Liver (tissue), 3 donors: ENCODE measurements around the gene TDRD9.

Source experiments
- EGR1 ChIP-seq, 2 donors: IDR thresholded peaks; 2 replicates each; pipeline ENCODE4 v1.6.1; 2016 to 2018; ENCODE audit warnings: antibody characterized with exemption in 2 of 2, low read depth in 2 of 2
- FOXA1 ChIP-seq: IDR thresholded peaks from 2 replicates; pipeline ENCODE4 v1.6.1; 2016; ENCODE audit warnings: antibody characterized with exemption
- FOXA2 ChIP-seq: IDR thresholded peaks from 2 replicates; pipeline ENCODE4 v1.6.1; 2016; ENCODE audit warnings: antibody characterized with exemption
- GABPA ChIP-seq, 2 donors: IDR thresholded peaks in 1 of 2; conservative IDR thresholded peaks in 1 of 2; 2 replicates each; pipeline ENCODE4 v1.6.1; 2016; ENCODE audit warnings: antibody characterized with exemption in 2 of 2, mild to moderate bottlenecking in 1 of 2, moderate library complexity in 1 of 2
- HNF4G ChIP-seq: IDR thresholded peaks from 2 replicates; pipeline ENCODE4 v1.6.1; 2016; ENCODE audit warnings: antibody characterized with exemption
- JUND ChIP-seq, 2 donors: IDR thresholded peaks; 2 replicates each; pipeline ENCODE4 v1.6.1; 2016; ENCODE audit warnings: antibody characterized with exemption in 2 of 2
- RAD21 ChIP-seq, 2 donors: IDR thresholded peaks; 2 replicates each; pipeline ENCODE4 v1.6.1; 2016; ENCODE audit warnings: antibody characterized with exemption in 2 of 2, mild to moderate bottlenecking in 2 of 2
- SP1 ChIP-seq: IDR thresholded peaks from 2 replicates; pipeline ENCODE4 v1.6.1; 2018; ENCODE audit warnings: antibody characterized with exemption, mild to moderate bottlenecking
- TAF1 ChIP-seq: conservative IDR thresholded peaks from 2 replicates; pipeline ENCODE4 v1.6.1; 2016; ENCODE audit warnings: antibody characterized with exemption, mild to moderate bottlenecking
- YY1 ChIP-seq: IDR thresholded peaks from 2 replicates; pipeline ENCODE4 v1.6.1; 2016; ENCODE audit warnings: antibody characterized with exemption, mild to moderate bottlenecking
- TF ChIP-seq, protein P1 (sequence below): IDR thresholded peaks from 2 replicates; pipeline ENCODE4 v1.6.1; 2016; ENCODE audit warnings: antibody characterized with exemption
- TF ChIP-seq, protein P2 (sequence below): fragments of 150-350 bp; IDR thresholded peaks from 2 replicates; pipeline ENCODE4 v1.5.1; 2017; ENCODE audit warnings: improper control_type of control experiment, low read depth, low read length; ENCODE audit not compliant: missing input control
- TF ChIP-seq, protein P3 (sequence below): IDR thresholded peaks from 2 replicates; pipeline ENCODE4 v1.6.1; 2016; ENCODE audit warnings: antibody characterized with exemption, mild to moderate bottlenecking
- TF ChIP-seq, protein P4 (sequence below): IDR thresholded peaks from 2 replicates; pipeline ENCODE4 v1.6.1; 2016; ENCODE audit warnings: antibody characterized with exemption
- donor health status: healthy.
- donor health status: healthy.

DNA sequence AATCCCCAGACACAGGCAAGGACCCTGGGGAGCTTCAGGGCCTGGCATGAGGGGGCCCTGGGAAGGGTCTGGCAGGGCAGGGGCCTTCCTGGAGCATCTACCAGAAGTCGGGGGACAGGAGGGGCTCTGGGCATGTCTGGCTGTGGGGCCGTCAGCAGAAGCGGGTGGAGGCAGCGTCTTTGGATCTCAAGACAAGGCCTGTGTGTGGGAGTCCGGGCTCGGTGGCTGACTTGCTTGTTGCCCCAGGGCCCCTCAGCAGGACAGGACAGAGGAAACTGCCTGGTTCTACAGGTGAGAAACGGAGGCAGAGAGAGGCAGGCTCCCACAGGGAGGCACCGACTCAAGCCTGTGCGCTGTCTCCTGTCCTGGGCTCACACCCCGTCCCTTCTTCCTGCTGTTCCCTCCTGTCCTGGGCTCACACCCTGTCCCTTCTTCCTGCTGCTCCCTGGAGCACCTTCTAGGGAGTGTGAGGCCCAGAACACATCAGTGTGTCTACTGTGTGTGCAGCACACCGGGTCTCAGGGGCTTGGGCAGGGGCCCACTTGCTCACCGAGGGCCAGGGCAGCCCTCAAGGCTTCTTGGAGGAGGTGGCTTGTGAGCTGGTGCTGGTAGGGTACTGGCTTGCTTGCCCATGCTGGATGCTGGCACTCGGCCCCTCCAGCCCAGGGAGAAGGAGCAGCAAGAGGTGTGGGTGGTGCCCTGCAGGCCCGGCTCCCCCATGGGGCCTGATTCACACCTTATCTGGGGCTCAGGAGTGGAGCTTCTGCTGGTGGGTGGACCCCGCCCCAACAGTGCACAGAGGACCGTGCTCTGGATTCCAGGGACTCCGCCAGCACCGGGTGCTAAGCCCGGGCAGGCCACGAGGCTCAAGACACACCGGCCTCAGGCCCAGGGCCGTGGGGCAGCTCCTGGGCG is 172.2 kb downstream of the TDRD9 start:
- TF ChIP-seq, protein P1, sequence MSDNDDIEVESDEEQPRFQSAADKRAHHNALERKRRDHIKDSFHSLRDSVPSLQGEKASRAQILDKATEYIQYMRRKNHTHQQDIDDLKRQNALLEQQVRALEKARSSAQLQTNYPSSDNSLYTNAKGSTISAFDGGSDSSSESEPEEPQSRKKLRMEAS = no peak
- TF ChIP-seq, protein P2, sequence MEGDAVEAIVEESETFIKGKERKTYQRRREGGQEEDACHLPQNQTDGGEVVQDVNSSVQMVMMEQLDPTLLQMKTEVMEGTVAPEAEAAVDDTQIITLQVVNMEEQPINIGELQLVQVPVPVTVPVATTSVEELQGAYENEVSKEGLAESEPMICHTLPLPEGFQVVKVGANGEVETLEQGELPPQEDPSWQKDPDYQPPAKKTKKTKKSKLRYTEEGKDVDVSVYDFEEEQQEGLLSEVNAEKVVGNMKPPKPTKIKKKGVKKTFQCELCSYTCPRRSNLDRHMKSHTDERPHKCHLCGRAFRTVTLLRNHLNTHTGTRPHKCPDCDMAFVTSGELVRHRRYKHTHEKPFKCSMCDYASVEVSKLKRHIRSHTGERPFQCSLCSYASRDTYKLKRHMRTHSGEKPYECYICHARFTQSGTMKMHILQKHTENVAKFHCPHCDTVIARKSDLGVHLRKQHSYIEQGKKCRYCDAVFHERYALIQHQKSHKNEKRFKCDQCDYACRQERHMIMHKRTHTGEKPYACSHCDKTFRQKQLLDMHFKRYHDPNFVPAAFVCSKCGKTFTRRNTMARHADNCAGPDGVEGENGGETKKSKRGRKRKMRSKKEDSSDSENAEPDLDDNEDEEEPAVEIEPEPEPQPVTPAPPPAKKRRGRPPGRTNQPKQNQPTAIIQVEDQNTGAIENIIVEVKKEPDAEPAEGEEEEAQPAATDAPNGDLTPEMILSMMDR = no peak
- TF ChIP-seq EGR1 (IDR thresholded peaks at IDR 0.05; ENCODE audit: low read depth in 2 of 2) = no peak
- TF ChIP-seq FOXA1 = no peak
- TF ChIP-seq YY1 = no peak
- TF ChIP-seq, protein P3, sequence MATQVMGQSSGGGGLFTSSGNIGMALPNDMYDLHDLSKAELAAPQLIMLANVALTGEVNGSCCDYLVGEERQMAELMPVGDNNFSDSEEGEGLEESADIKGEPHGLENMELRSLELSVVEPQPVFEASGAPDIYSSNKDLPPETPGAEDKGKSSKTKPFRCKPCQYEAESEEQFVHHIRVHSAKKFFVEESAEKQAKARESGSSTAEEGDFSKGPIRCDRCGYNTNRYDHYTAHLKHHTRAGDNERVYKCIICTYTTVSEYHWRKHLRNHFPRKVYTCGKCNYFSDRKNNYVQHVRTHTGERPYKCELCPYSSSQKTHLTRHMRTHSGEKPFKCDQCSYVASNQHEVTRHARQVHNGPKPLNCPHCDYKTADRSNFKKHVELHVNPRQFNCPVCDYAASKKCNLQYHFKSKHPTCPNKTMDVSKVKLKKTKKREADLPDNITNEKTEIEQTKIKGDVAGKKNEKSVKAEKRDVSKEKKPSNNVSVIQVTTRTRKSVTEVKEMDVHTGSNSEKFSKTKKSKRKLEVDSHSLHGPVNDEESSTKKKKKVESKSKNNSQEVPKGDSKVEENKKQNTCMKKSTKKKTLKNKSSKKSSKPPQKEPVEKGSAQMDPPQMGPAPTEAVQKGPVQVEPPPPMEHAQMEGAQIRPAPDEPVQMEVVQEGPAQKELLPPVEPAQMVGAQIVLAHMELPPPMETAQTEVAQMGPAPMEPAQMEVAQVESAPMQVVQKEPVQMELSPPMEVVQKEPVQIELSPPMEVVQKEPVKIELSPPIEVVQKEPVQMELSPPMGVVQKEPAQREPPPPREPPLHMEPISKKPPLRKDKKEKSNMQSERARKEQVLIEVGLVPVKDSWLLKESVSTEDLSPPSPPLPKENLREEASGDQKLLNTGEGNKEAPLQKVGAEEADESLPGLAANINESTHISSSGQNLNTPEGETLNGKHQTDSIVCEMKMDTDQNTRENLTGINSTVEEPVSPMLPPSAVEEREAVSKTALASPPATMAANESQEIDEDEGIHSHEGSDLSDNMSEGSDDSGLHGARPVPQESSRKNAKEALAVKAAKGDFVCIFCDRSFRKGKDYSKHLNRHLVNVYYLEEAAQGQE = no peak
- TF ChIP-seq, protein P4, sequence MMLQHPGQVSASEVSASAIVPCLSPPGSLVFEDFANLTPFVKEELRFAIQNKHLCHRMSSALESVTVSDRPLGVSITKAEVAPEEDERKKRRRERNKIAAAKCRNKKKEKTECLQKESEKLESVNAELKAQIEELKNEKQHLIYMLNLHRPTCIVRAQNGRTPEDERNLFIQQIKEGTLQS = no peak
- no peak for TF ChIP-seq FOXA2
- TF ChIP-seq JUND (IDR thresholded peaks at IDR 0.05) = no peak
- no peak for TF ChIP-seq TAF1
- no peak for TF ChIP-seq HNF4G
- no peak for TF ChIP-seq RAD21 (IDR thresholded peaks at IDR 0.05)
- TF ChIP-seq SP1 = no peak
- TF ChIP-seq GABPA (IDR thresholded peaks at IDR 0.05 in 1 of 2, conservative IDR thresholded peaks at IDR 0.05 in 1 of 2) = no peak
